WTC11 (cell line): Measurements from ENCODE around the gene SDC4. TPM values are rescaled to one million over a fixed set of nuclear protein-coding genes. Genes with fewer than 3 reads are reported as not detected.

ENCODE experiments used
- ATAC-seq: fragments of 200-7000 bp; cut with Tn5 transposase; 2 replicates; pipeline ENCODE4 v1.10.0; 2021; ENCODE audit warnings: mild to moderate bottlenecking, moderate library complexity
- CTCF ChIA-PET: fragments of 300-600 bp; sonication (Branson Sonifier 250); formaldehyde crosslinking; loops from one replicate; lab custom pipeline; 2021; ENCODE audit warnings: antibody characterized with exemption; lab: Charles Lee
- POLR2A ChIA-PET: fragments of 350-600 bp; sonication (Branson Sonifier 250); formaldehyde crosslinking; loops from one replicate; lab custom pipeline; 2021; ENCODE audit warnings: antibody characterized with exemption; lab: Charles Lee
- DNase-seq: peaks from one replicate; pipeline ENCODE4 v3.0.0; 2021; ENCODE audit warnings: low spot score
- H3K27ac Mint-ChIP-seq: 2 replicates; pipeline ENCODE4 v1.8.0; 2021; ENCODE audit warnings: mixed read lengths
- H3K27me3 Mint-ChIP-seq: 2 replicates; pipeline ENCODE4 v1.8.0; 2021; ENCODE audit warnings: low read depth, mild to moderate bottlenecking, moderate library complexity, mixed read lengths
- H3K36me3 Mint-ChIP-seq: 2 replicates; pipeline ENCODE4 v1.8.0; 2021; ENCODE audit warnings: mixed read lengths
- H3K4me1 Mint-ChIP-seq: 2 replicates; pipeline ENCODE4 v1.8.0; 2022; ENCODE audit warnings: mixed read lengths
- H3K4me3 Mint-ChIP-seq: 2 replicates; pipeline ENCODE4 v1.8.0; 2021; ENCODE audit warnings: mild to moderate bottlenecking, moderate library complexity, mixed read lengths
- H3K9me3 Mint-ChIP-seq: 2 replicates; pipeline ENCODE4 v1.8.0; 2021; ENCODE audit warnings: mixed read lengths
- CREB1 ChIP-seq: sonication (generic); formaldehyde crosslinking; IDR thresholded peaks from 2 replicates; pipeline ENCODE4 v1.8.0; 2023; ENCODE audit warnings: mild to moderate bottlenecking, missing genetic modification reagents
- E2F1 ChIP-seq: sonication (generic); formaldehyde crosslinking; IDR thresholded peaks from 2 replicates; pipeline ENCODE4 v1.8.0; 2022; ENCODE audit warnings: mild to moderate bottlenecking, missing genetic modification reagents
- E2F4 ChIP-seq: sonication (generic); formaldehyde crosslinking; IDR thresholded peaks from 2 replicates; pipeline ENCODE4 v1.8.1; 2022; ENCODE audit warnings: low read depth, mild to moderate bottlenecking, moderate library complexity, missing genetic modification reagents, borderline replicate concordance
- ELF4 ChIP-seq: sonication (generic); formaldehyde crosslinking; IDR thresholded peaks from 2 replicates; pipeline ENCODE4 v1.8.1; 2022; ENCODE audit warnings: low read depth, mild to moderate bottlenecking, moderate library complexity, missing genetic modification reagents
- JUN ChIP-seq: sonication (generic); formaldehyde crosslinking; IDR thresholded peaks from 2 replicates; pipeline ENCODE4 v1.8.0; 2023; ENCODE audit warnings: mild to moderate bottlenecking, missing genetic modification reagents
- MXD4 ChIP-seq: fragments of 250-450 bp; sonication (Bioruptor Pico); IDR thresholded peaks from 2 replicates; pipeline ENCODE4 v1.8.0; 2021; ENCODE audit warnings: mild to moderate bottlenecking, moderate library complexity, borderline replicate concordance
- TEAD1 ChIP-seq: sonication (generic); formaldehyde crosslinking; IDR thresholded peaks from 2 replicates; pipeline ENCODE4 v1.8.0; 2022; ENCODE audit warnings: mild to moderate bottlenecking, missing genetic modification reagents
- ZNF281 ChIP-seq: sonication (generic); formaldehyde crosslinking; IDR thresholded peaks from 2 replicates; pipeline ENCODE4 v1.8.0; 2023; ENCODE audit warnings: mild to moderate bottlenecking, missing genetic modification reagents
- ZNF396 ChIP-seq: fragments of 250-450 bp; sonication (Bioruptor Pico); IDR thresholded peaks from 2 replicates; pipeline ENCODE4 v1.8.0; 2021; ENCODE audit warnings: mild to moderate bottlenecking, moderate library complexity, borderline replicate concordance
- total RNA-seq: library from RNA; stranded (reverse); gene quantifications from 3 replicates; pipeline ENCODE4 v1.2.3, GENCODE V29; 2021
- TF ChIP-seq, protein P1 (sequence below): sonication (generic); formaldehyde crosslinking; IDR thresholded peaks from 2 replicates; pipeline ENCODE4 v1.8.1; 2023; ENCODE audit warnings: mild to moderate bottlenecking, missing genetic modification reagents
- TF ChIP-seq, protein P2 (sequence below): fragments of 250-450 bp; sonication (Bioruptor Pico); IDR thresholded peaks from 2 replicates; pipeline ENCODE4 v2.1.2; 2022; ENCODE audit warnings: mild to moderate bottlenecking, moderate library complexity

SDC4 gene
- total RNA-seq, 1 experiment from 2014 or later, result 64.0 TPM

DNA sequence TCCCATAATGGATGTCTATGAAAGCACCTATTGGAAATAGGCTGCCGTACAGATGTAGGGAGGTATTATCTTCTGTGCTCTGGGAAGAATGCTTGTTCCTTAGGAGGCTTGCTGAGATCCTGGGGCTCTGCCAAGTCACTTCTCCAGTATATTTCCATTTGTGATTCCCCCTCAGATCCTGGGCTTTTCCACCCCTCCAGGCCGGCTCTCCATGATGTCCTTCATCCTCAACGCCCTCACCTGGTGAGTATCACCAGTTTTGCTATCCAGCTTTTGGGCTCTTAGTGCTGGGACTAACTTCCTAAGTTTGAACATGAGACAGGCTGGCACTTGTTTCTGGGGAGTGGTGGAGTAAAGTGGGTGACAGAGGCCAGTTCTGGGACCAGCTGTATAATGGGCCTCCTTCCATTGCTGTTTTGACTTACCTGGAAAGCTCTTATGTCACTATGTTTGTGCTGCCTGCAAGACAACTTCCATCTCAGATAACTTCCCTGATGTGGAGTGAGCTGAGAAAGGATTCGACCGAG, 17.3 kb upstream of the SDC4 start (continued):
- TF ChIP-seq, protein P1, sequence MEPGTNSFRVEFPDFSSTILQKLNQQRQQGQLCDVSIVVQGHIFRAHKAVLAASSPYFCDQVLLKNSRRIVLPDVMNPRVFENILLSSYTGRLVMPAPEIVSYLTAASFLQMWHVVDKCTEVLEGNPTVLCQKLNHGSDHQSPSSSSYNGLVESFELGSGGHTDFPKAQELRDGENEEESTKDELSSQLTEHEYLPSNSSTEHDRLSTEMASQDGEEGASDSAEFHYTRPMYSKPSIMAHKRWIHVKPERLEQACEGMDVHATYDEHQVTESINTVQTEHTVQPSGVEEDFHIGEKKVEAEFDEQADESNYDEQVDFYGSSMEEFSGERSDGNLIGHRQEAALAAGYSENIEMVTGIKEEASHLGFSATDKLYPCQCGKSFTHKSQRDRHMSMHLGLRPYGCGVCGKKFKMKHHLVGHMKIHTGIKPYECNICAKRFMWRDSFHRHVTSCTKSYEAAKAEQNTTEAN, result no peak
- no peak for TF ChIP-seq MXD4 (CRISPR knock-in tag)
- TF ChIP-seq, protein P2, sequence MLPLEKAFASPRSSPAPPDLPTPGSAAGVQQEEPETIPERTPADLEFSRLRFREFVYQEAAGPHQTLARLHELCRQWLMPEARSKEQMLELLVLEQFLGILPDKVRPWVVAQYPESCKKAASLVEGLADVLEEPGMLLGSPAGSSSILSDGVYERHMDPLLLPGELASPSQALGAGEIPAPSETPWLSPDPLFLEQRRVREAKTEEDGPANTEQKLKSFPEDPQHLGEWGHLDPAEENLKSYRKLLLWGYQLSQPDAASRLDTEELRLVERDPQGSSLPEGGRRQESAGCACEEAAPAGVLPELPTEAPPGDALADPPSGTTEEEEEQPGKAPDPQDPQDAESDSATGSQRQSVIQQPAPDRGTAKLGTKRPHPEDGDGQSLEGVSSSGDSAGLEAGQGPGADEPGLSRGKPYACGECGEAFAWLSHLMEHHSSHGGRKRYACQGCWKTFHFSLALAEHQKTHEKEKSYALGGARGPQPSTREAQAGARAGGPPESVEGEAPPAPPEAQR, result no peak
- no peak for TF ChIP-seq CREB1 (CRISPR knock-in tag)
- TF ChIP-seq ELF4 (CRISPR knock-in tag), result no peak
- no peak for TF ChIP-seq JUN (CRISPR knock-in tag)
- TF ChIP-seq E2F4, result no peak
- no peak for TF ChIP-seq ZNF396 (CRISPR knock-in tag)
- TF ChIP-seq, all 79 proteins: peak for 0

DNA sequence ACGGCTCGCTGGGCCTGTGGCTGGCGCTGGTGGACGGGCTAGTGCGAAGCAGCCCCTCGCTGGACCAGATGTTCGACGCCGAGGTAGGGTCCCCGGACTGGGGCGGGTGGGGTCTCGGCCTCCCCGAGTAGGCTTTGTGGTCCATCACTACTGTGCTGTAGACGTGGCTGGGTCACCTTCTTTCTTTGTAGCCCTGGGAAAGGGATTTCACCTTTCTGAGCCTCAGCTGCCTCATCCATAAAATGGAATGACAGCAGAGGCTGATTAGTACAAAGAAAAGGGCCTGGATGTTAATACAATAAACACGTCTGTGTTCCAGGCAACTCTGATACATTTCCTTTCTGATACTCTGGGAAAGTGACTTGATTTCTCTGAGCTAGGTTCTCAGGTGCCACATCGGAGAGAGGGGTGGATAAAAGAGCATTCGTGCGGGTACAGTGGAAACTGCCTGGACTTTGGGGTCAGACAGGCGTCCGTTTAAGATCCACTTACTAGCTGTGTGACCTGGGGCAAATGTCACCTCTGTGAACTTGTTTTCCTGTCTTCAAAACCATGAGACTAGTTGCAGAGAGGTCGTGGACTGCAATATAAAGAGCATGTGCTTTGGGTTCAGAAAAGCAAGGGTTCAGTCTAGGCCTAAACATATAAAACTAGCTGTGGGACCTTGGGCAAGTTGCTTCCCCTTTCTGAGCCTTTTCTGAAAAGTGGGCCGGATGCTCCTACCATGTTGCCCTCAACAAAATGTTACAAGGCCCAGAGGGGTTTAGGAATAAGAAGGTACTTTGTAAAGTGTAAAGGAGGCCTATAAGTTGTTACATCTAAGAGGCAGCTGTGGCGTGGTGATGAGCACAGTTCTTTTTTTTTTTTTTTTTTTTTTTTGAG, 15.6 kb upstream of the SDC4 start:
- no peak for DNase-seq
- Mint-ChIP-seq H3K4me1 (peaks cover 17% of the 10 kb centered on the region), H3K27ac (no peak overlapping the region), H3K4me3 (peak overlapping the region; percentile 97), H3K9me3 (no peaks in the 10 kb centered on the region), H3K36me3 (no peaks in the 10 kb centered on the region; the same call in none of the 2 replicates), H3K27me3 (no peaks in the 10 kb centered on the region)
- ChIA-PET CTCF (interaction anchor here (0.6 to 8.3 kb wide), 48 partner anchors 8 to 1997 kb away, joined by 3 to 152 read pairs (median 5); partner anchors contain the start of genes DBNDD2, MATN4, PIGT and SDC4), POLR2A (interaction anchor here (0.5 to 3.0 kb wide), 11 partner anchors 10 to 204 kb away, joined by 3 to 11 read pairs (median 6); partner anchors contain the start of genes PIGT and SDC4)
- no peak for ATAC-seq
- TF ChIP-seq E2F1 (CRISPR knock-in tag) (no peak), TEAD1 (no peak), ZNF281 (CRISPR knock-in tag) (no peak)
